Measurements from ENCODE around the gene ZNF764. TPM values are rescaled to one million over a fixed set of nuclear protein-coding genes. Genes with fewer than 3 reads are reported as not detected.
A peak's percentile ranks its signal among the peaks of the same experiment; 100 is the strongest.

The ZNF764 gene
- total and polyA plus RNA-seq, 8 donors = 3.1 to 5.6 (median 4.7) TPM

- DNase-seq = no peak
- TF ChIP-seq CTCF (IDR thresholded peaks at IDR 0.05) = no peak
- H3K27me3 ChIP-seq = no peaks in the 10 kb centered on the region
- peaks cover 9 to 34% (median 16%) of the 10 kb centered on the region in 3 donors for H3K36me3 ChIP-seq
- H3K4me1 ChIP-seq = peaks cover 0 to 5% (median 4%) of the 10 kb centered on the region in 3 donors
- no peak overlapping the region for H3K4me3 ChIP-seq
- H3K9me3 ChIP-seq = no peaks in the 10 kb centered on the region
- no peak overlapping the region for H3K27ac ChIP-seq
- intact Hi-C loops (cut with DNase I) = no loop called here
- FAIRE-seq = no peak
- peak in 1 of 4 donors; percentile 45 for ATAC-seq
- 84 to 93% methylated on average over 7 of the region's 7 CpGs for WGBS, 2 donors
These were observed 45.8 kb upstream of the ZNF764 start for GRCh38 chr16:30603945-30604315.

GRCh38 chr16:30602616-30603277 lies 44.6 kb upstream of the ZNF764 start:
- H3K27me3 ChIP-seq = no peaks in the 10 kb centered on the region
- H3K36me3 ChIP-seq = peaks cover 9 to 34% (median 16%) of the 10 kb centered on the region in 3 donors
- H3K4me1 ChIP-seq = no peaks in the 10 kb centered on the region
- DNase-seq = peak in 1 of 6 donors; percentile 7
- peak in 2 of 4 donors; percentile 26 to 40 for ATAC-seq
- TF ChIP-seq CTCF (IDR thresholded peaks at IDR 0.05) = no peak
- FAIRE-seq = no peak
- H3K9me3 ChIP-seq = no peaks in the 10 kb centered on the region
- no peak overlapping the region for H3K27ac ChIP-seq
- intact Hi-C loops (cut with DNase I) = no loop called here
- H3K4me3 ChIP-seq = no peak overlapping the region
- 73 to 75% methylated on average over 4 of the region's 4 CpGs for WGBS, 2 donors

- Histone ChIP-seq H3K4me1 (no peaks in the 10 kb centered on the region), H3K9me3 (no peaks in the 10 kb centered on the region), H3K27ac (no peak overlapping the region), H3K36me3 (peaks cover 9 to 31% (median 16%) of the 10 kb centered on the region in 3 donors), H3K27me3 (no peaks in the 10 kb centered on the region), H3K4me3 (no peak overlapping the region)
- ATAC-seq (no peak), FAIRE-seq (no peak), DNase-seq (no peak)
- 78 to 80% methylated on average over 4 of the region's 4 CpGs for WGBS, 2 donors
- intact Hi-C loops (cut with DNase I) = no loop called here
- TF ChIP-seq CTCF (IDR thresholded peaks at IDR 0.05) = no peak
These were observed 43.8 kb upstream of the ZNF764 start for GRCh38 chr16:30601966-30602365.

- no peak for DNase-seq
- no peak for FAIRE-seq
- H3K27ac ChIP-seq = no peak overlapping the region
- TF ChIP-seq CTCF (IDR thresholded peaks at IDR 0.05) = no peak
- no peaks in the 10 kb centered on the region for H3K9me3 ChIP-seq
- no peaks in the 10 kb centered on the region for H3K27me3 ChIP-seq
- H3K4me1 ChIP-seq = no peaks in the 10 kb centered on the region
- peaks cover 9 to 24% (median 16%) of the 10 kb centered on the region in 3 donors for H3K36me3 ChIP-seq
- intact Hi-C loops (cut with DNase I) = no loop called here
- no peak for ATAC-seq
- WGBS, 2 donors = 97 to 98% methylated on average over 2 of the region's 2 CpGs
- no peak overlapping the region for H3K4me3 ChIP-seq
These were observed 42.8 kb upstream of the ZNF764 start for GRCh38 chr16:30600929-30601328.

GRCh38 chr16:30600215-30600614 lies 42.0 kb upstream of the ZNF764 start:
- TF ChIP-seq CTCF (IDR thresholded peaks at IDR 0.05) = no peak
- H3K27ac ChIP-seq = no peak overlapping the region
- no peak for ATAC-seq
- intact Hi-C loops (cut with DNase I) = no loop called here
- no peaks in the 10 kb centered on the region for H3K27me3 ChIP-seq
- no peak for FAIRE-seq
- peaks cover 9 to 19% (median 16%) of the 10 kb centered on the region in 3 donors for H3K36me3 ChIP-seq
- no peaks in the 10 kb centered on the region for H3K4me1 ChIP-seq
- WGBS, 2 donors = 92 to 97% methylated on average over 3 of the region's 3 CpGs
- no peak overlapping the region for H3K4me3 ChIP-seq
- no peak for DNase-seq
- no peaks in the 10 kb centered on the region for H3K9me3 ChIP-seq

All from pancreas (tissue), 10 donors.